Stimulated activated naive CD8-positive, alpha-beta T cell treated with anti-CD3 and anti-CD28 coated beads, Interleukin-15, amount 100 ng/mL, for 72 hours (primary cell): Measurements from ENCODE around the gene PSAP.

Source experiments
- ATAC-seq: fragments of 150-1000 bp; cut with Tn5 transposase; 2 replicates; pipeline ENCODE4 v1.10.0; 2021; ENCODE audit warnings: mild to moderate bottlenecking, moderate library complexity
- DNase-seq, 2 donors: peaks; one replicate each; pipeline ENCODE4 v3.0.0; 2021 to 2022
- H3K27ac Mint-ChIP-seq, 2 donors: one replicate each; pipeline ENCODE4 v1.8.0; 2022; ENCODE audit warnings: mild to moderate bottlenecking in 2 of 2, mixed read lengths in 2 of 2, moderate library complexity in 2 of 2
- H3K27me3 Mint-ChIP-seq: one replicate; pipeline ENCODE4 v1.8.0; 2022; ENCODE audit warnings: mixed read lengths
- H3K4me1 Mint-ChIP-seq: one replicate; pipeline ENCODE4 v1.8.0; 2022; ENCODE audit warnings: mild to moderate bottlenecking, mixed read lengths
- H3K4me3 Mint-ChIP-seq, 2 donors: one replicate each; pipeline ENCODE4 v1.8.0; 2022; ENCODE audit warnings: mild to moderate bottlenecking in 2 of 2, mixed read lengths in 2 of 2, moderate library complexity in 1 of 2
- H3K9me3 Mint-ChIP-seq, 2 donors: one replicate each; pipeline ENCODE4 v1.8.0; 2022; ENCODE audit warnings: mixed read lengths in 2 of 2

The PSAP gene

DNA sequence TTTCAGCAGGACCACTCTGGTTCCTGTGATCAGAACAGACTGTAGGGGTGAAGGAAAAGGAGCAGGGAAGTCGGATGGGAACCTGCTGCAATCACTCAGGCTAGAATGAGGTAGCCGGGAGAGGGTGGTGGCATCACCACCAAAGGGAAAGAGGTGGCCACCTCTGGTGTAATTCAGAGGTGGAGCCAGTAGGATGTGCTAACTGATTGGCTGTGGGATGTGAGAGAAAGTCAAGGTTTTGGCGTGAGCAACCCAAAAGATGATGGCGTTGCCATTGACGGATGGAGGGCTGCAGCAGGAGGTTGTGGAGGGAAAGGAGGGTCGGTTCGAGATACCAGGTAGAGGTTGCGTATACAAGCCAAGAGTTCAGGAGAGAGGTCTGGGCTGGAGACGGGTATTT lies 70.3 kb downstream of the PSAP start:
- ATAC-seq = peak; percentile 33
- no peak overlapping the region for H3K4me3 Mint-ChIP-seq
- no peaks in the 10 kb centered on the region for H3K27me3 Mint-ChIP-seq
- peaks cover 45% of the 10 kb centered on the region for H3K4me1 Mint-ChIP-seq
- no peak for DNase-seq
- H3K9me3 Mint-ChIP-seq = peaks cover 4 to 7% of the 10 kb centered on the region in 2 donors
- no peak overlapping the region for H3K27ac Mint-ChIP-seq

DNA sequence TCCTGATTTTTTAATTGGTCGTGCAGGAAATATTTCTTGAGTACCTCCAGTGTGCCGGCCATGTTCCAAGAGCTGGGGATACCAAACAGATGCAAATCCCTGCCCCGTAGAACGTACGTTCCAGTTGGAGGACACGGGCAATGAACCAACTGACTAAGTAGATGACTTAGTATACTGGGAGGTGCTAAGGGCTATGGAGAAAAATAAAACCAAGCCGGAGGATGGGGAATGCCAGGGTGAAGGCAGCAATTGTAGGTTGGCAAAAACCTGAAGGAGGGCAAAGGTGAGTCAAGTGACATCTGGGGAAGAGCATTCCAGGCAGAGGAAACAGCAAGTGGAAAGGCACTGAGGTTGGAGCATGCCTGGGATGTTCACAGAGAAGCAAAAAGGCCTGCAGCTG lies 70.9 kb downstream of the PSAP start:
- Mint-ChIP-seq H3K4me1 (peaks cover 51% of the 10 kb centered on the region), H3K27me3 (no peaks in the 10 kb centered on the region), H3K4me3 (no peak overlapping the region), H3K9me3 (peaks cover 4 to 7% of the 10 kb centered on the region in 2 donors), H3K27ac (no peak overlapping the region)
- no peak for DNase-seq
- no peak for ATAC-seq

DNA sequence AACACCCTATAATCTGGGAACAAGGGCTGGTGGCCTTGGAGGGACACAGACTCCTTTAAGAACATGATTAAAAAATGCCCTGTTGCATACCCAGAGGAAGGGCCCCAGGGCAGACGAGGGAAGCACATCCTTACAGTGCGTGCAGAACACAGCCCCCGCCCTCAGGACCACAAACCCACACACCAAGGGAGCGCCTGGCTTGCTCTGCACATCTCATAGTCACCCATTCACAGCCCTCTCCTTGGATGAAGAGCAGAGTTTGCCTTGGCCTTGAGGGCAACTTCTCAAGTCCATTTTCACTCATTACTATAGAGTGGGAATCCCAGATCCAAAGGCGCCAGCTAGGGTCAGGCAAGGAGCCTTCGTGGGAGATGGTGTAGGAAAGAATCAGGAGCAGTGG lies 71.4 kb downstream of the PSAP start:
- DNase-seq = no peak
- peaks cover 56% of the 10 kb centered on the region for H3K4me1 Mint-ChIP-seq
- no peak overlapping the region for H3K27ac Mint-ChIP-seq

DNA sequence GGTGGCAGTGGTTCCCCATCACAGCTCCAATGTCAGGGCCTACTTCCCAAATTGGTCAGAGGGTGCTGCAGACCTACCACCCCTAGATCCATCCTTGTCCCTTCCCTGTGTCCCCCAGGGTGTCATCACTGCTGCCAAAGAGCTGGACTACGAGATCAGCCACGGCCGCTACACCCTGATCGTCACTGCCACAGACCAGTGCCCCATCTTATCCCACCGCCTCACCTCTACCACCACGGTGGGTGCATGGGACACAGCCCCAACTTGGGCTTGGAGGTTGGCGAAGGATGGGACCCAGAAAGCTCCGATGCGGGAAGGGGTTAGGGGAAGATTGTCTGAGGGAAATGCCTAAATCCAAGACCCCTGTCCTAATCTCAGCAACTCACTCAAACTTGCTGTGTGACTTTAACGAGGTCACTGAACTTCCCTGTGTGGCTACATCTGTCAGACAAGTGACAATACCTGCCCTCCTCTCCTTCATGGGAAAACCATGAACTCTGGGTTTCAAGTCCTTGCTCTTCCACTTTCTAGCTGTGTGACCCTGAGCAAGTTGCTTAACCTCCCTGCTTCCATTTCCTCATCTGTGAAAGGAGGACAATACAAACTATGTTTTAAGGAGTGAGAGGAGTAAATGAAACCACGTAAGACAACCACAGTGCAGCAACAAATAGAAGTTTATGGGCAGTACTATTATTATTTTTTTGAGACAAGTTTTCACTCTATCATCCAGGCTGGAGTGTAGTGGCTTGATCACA lies 72.8 kb downstream of the PSAP start:
- Mint-ChIP-seq H3K4me3 (no peak overlapping the region), H3K27me3 (no peaks in the 10 kb centered on the region), H3K4me1 (peaks cover 65% of the 10 kb centered on the region), H3K9me3 (peaks cover 4 to 7% of the 10 kb centered on the region in 2 donors), H3K27ac (no peak overlapping the region)
- ATAC-seq (no peak), DNase-seq (no peak)

More for the DNA sequence above, 71.4 kb downstream of the PSAP start:
- Mint-ChIP-seq H3K27me3 (no peaks in the 10 kb centered on the region), H3K9me3 (peaks cover 4 to 7% of the 10 kb centered on the region in 2 donors), H3K4me3 (no peak overlapping the region)
- peak; percentile 65 for ATAC-seq

DNA sequence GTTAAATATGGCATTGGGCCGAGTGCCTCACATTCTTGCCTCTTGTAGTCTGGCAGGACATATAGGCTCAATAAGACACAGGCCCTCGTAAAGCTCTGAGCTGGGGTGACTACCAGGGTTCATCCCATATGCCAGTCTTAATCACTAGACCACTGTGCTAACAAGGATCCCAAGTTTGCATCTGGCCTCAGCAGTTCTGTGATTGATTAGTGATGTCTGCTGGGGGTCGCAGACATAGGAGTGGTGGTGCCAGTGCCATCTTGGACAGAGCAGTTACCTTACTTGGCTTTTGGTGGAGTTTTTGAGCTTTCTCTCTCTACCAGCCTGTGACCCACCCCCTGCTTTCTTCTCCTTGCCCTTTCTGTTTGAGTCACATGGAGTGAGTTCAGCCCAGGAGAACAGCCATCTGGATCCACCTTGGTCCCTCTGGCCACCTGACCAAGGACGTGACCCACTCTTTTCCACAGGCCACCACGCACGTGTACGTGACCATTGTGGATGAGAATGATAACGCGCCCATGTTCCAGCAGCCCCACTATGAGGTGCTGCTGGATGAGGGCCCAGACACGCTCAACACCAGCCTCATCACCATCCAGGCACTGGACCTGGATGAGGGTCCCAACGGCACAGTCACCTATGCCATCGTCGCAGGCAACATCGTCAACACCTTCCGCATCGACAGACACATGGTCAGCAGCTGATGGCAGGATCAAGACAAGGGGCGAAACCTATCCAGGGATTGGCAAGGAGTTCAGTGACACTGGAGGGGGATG lies 73.7 kb downstream of the PSAP start:
- no peak overlapping the region for H3K27ac Mint-ChIP-seq
- ATAC-seq (no peak), DNase-seq (no peak)
- no peak overlapping the region for H3K4me3 Mint-ChIP-seq
- no peaks in the 10 kb centered on the region for H3K27me3 Mint-ChIP-seq
- peaks cover 59% of the 10 kb centered on the region for H3K4me1 Mint-ChIP-seq
- peaks cover 4 to 7% of the 10 kb centered on the region in 2 donors for H3K9me3 Mint-ChIP-seq

DNA sequence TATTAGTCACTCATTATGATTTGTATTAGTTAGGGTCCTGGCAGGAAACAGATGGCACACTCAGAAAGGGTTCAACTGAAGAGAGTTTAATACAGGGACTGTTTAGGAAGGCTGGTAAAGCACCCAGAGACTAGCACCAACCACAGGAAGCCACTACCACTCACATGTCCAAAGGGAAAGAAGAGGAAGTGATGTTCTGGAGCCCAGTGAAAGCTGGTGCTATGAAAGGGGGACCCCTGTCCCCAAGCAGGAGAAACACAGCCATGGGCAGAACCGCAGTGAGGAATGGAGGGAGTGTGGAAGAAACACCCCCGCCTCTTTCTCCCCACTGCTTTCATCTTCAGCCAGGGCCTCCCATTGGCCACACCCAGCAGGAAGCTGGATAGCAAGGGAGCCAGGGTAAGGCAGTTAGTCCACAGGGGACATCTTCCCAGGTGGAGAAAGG lies 74.5 kb downstream of the PSAP start:
- Mint-ChIP-seq H3K4me1 (peaks cover 65% of the 10 kb centered on the region), H3K27ac (no peak overlapping the region), H3K27me3 (no peaks in the 10 kb centered on the region), H3K4me3 (no peak overlapping the region), H3K9me3 (peaks cover 4 to 7% of the 10 kb centered on the region in 2 donors)
- ATAC-seq (no peak), DNase-seq (no peak)

DNA sequence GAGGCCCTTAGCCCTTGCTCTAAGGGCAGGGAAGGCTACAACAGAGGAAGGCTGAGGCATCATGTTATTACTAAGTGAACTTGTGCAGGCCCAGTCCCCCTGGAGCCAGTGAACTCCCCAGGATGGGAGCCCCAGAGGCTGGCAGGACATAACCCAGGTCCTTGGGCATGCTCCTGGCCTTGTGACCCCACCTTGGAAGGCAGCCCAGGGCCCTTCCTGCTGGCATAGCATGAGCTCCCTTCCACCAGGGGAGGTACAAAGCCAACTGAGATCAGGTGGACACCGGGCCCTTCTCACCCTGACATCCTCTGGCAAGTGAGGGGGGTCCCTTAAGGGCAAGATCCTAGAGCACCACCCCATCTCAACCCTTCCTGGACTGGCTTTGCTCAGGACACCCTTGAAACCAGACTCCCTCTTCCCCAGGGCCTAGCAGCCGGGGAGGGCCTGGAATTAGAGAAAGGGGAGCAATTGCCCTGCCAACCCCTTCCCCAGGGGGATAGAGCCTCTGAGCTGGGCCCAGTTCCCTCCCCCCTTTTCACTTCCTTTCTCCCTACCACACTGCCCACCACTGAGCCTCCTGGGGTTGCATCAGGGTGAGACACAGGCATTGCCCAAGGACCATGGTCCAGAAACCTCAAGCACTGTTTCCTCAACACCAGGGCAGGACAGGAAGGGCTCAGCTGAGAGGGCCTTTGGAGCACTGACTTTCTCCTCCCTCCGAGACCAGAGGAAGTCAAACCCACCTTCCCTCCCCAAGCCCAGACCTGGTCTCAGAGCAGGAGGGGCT lies 75.9 kb downstream of the PSAP start:
- peaks cover 4 to 7% of the 10 kb centered on the region in 2 donors for H3K9me3 Mint-ChIP-seq
- ATAC-seq (no peak), DNase-seq (no peak)
- H3K4me1 Mint-ChIP-seq = peaks cover 74% of the 10 kb centered on the region
- H3K4me3 Mint-ChIP-seq = peak overlapping the region; percentile 80 to 83
- peak overlapping the region; percentile 72 to 83 for H3K27ac Mint-ChIP-seq
- no peaks in the 10 kb centered on the region for H3K27me3 Mint-ChIP-seq

DNA sequence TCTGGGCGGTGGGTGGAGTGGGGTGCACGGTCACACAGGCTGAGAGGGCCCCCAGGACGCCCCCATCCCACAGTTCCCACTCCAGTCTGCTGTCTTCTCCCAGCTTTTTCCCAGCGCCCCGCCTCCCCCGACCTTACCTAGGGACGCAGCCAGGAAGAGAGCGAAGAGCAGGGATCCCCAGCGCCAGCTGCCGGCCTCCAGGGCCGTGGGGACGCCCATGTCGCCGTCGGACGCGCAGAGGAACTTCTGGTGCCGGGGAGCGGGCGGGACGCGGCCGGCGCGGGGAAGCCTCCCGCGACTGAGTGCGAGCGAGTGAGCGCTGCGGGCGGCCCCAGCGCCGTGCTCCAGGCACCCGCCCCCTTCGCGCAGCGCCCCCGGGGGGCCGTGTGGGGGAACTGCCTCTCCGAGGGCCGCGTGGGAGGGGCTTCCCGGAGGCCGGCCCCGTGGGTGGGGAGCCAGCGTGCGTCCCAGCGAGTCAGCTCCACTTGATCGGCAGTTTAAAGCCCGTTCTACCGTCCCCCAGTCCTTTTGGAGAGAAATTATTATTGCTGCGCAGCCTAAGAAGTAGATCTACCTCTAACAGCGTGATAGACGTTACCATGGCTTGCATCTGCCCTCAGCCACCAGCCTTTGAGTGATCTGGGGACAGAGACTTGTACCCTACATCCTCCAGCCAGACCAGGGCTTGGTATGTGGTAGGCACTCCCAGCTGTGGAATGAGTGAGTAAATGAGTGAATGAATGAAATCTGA lies 77.7 kb downstream of the PSAP start, which contains the start of gene VSIR:
Gene VSIR (minus strand): TSS at position 300 of the 751 bp plus-strand sequence. CDS start 81 bp downstream, at position 219.
- DNase-seq = peak; percentile 95 to 99
- Mint-ChIP-seq H3K27me3 (no peaks in the 10 kb centered on the region), H3K27ac (peak within 1 kb of the TSS; percentile 89 to 96), H3K4me3 (peak within 1 kb of the TSS; percentile 80 to 83), H3K4me1 (peaks cover 75% of the 10 kb centered on the region), H3K9me3 (peaks cover 4 to 7% of the 10 kb centered on the region in 2 donors)
- peak; percentile 72 for ATAC-seq

DNA sequence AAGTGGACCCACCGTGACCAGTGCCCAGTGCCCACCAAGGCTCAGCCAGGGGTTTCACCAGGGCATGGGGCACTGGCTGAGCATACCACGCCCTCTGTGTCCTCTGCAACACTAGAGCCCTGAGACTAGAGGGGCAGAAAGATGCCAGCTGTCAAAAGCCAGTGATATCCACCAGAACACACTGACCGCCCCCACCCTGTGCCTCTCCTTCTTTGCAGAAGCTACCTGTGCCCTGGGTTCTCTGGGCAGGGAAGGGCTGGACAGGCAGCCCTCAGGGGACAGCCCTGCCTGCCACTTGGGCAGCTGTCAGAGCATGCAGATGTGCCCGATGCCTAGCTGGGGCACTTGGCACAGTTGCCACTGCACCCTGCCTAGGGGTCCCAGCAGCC lies 78.2 kb downstream of the PSAP start:
- Mint-ChIP-seq H3K27ac (peak overlapping the region; percentile 89 to 96), H3K4me1 (peaks cover 80% of the 10 kb centered on the region), H3K4me3 (peak overlapping the region; percentile 80 to 83), H3K27me3 (no peaks in the 10 kb centered on the region), H3K9me3 (peaks cover 4 to 7% of the 10 kb centered on the region in 2 donors)
- peak; percentile 10 for ATAC-seq
- no peak for DNase-seq

DNA sequence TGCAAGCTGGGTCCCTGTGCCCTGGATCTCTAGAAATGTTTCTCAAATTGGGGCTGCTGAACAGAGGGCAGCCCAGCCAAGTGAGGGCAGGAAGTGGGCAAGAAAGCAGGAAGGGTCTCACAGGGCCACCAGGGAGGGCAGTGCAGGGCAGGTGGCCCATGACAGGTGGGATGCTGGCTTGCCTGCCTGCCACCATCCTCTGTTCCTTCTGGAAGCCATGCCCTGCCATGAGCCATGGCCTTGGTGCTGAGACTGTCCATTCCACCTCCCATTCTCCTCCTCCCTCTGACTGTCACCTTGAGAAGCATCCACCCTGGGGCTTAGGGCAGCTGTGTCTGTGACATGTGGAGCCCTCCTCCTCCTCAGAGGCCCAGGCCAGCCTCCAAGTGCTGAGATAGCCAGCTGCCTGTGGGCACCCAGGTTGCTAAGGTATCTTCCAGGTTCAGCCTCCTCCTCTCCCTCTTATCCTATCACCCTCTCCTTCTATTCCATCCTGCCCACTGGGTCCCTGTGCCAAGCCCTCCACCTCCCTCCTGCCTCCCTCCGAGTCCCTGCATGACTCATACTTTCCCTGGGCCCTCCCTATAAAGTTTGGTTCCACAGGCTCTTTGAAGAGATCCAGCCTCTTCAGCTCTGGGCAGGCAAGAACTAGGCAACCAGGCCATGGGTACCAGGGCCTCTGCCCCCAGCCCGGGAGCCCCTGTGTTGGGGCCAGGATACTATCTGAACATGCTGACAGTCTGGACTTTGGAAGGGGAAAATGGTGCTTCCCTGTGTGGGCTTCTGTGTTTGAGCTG lies 79.0 kb downstream of the PSAP start:
- peak overlapping the region; percentile 87 to 96 for H3K27ac Mint-ChIP-seq
- H3K9me3 Mint-ChIP-seq = no peaks in the 10 kb centered on the region
- H3K4me3 Mint-ChIP-seq = peak overlapping the region; percentile 80 to 83
- ATAC-seq = no peak
- H3K4me1 Mint-ChIP-seq = peaks cover 84% of the 10 kb centered on the region
- DNase-seq = no peak
- no peaks in the 10 kb centered on the region for H3K27me3 Mint-ChIP-seq

DNA sequence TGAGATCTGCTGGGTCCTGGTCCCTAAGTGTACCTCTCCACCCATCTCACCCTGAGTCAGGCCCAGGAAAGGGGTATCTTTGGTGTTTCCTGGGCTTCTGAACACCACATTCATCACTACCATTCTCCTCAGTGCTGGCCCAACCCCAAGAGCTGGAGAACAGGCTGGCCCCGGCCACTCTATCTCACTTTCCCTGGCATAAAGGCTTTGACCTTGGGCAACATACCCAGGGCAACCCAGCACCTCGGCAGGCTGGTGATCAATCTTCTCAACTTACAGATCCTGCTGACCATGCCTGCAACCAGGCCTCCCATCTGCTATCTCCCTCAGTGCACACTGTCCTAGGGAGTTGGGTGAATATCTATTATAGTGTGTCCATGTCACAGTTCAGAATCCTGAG lies 79.8 kb downstream of the PSAP start:
- Mint-ChIP-seq H3K4me1 (peaks cover 86% of the 10 kb centered on the region), H3K4me3 (peak overlapping the region; percentile 80 to 83), H3K9me3 (no peaks in the 10 kb centered on the region), H3K27ac (peak overlapping the region; percentile 87 to 96), H3K27me3 (no peaks in the 10 kb centered on the region)
- DNase-seq = no peak
- ATAC-seq = no peak

DNA sequence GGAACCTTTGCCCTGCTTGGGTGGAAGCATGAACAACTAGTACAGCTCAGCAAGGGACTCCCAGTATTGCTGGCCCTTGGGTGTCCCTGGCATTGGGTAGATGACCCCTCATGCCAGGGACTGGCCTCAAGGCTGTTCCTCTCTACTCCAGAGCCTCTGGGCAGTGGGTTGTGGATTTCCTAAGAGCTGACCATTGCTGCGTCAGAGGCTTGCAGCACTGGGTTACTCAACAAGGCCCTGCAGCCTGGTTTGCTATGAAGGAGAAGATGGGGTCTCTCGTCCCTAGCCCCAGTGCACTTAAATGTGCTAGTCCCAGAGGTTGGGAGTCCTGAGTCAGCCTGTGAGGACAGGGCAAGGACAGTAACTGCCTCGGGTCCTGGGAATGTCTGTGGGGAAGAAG lies 80.3 kb downstream of the PSAP start:
- ATAC-seq (no peak), DNase-seq (no peak)
- peaks cover 86% of the 10 kb centered on the region for H3K4me1 Mint-ChIP-seq
- H3K27ac Mint-ChIP-seq = peak overlapping the region in 1 of 2 donors; percentile 77
- H3K9me3 Mint-ChIP-seq = no peaks in the 10 kb centered on the region
- H3K27me3 Mint-ChIP-seq = no peaks in the 10 kb centered on the region
- H3K4me3 Mint-ChIP-seq = peak overlapping the region; percentile 80 to 83

DNA sequence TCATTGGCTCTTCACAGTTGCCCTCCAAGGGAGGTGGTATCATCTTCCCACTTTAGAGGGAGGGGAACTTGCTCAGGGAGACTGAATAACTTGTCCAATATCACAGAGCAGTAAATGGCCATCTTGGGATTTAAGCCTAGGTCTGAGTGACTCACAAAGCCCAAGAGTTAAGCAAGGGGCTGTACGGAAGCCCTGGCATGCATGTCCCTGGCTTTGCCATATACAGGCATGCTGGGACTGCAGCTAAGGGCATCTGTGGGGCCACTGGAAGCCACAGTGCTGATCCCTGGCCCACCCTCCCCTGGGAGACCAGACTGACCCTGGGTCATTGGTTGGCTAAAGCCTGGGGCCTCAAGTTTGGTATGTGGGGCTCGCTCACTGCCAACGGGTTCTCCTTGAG lies 80.8 kb downstream of the PSAP start:
- no peak for DNase-seq

DNA sequence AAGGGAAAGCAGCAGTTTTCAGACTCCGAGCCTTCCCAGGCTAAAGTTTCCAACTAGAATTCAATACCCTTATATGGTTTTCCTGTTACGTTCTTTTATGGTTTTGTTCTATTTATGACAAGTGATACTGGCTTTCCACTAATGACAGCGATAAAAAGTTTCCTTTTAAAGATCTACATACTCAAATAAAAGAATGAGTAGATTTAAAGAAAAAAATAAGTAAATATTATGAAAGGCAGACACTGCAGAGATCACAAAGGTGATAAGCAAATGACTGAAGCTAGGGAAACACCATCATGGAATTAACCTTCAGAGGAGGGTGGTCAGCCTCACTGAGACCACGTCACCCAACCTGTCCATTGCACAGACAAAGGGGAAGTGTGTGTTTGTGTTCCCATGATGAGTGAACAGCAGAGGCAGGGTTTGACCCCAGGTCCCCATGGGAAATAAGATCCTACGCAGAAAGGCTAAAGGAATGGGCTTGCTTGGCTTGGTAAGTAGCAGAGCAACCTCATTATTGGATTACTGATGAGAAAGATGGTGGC lies 81.7 kb downstream of the PSAP start:
- Mint-ChIP-seq H3K27me3 (no peaks in the 10 kb centered on the region), H3K27ac (peak overlapping the region; percentile 77 to 96)
- no peak for DNase-seq

More for the DNA sequence above, 80.8 kb downstream of the PSAP start:
- Mint-ChIP-seq H3K27ac (peak overlapping the region; percentile 63 to 77), H3K27me3 (no peaks in the 10 kb centered on the region), H3K9me3 (no peaks in the 10 kb centered on the region), H3K4me3 (peak overlapping the region; percentile 80 to 83), H3K4me1 (peaks cover 86% of the 10 kb centered on the region)
- no peak for ATAC-seq

More for the DNA sequence above, 81.7 kb downstream of the PSAP start:
- Mint-ChIP-seq H3K4me1 (peaks cover 86% of the 10 kb centered on the region), H3K9me3 (no peaks in the 10 kb centered on the region), H3K4me3 (peak overlapping the region; percentile 80 to 83)
- no peak for ATAC-seq
